Stimulated activated CD4-positive, alpha-beta T cell treated with anti-CD3 and anti-CD28 coated beads, Interleukin-12 subunit alpha, Interleukin-12 subunit beta, amount 100 ng/mL, for 48 hours (primary cell): ENCODE data around the gene TMEM107.

Experiments
- DNase-seq, 3 donors: peaks; one replicate each; pipeline ENCODE4 v3.0.0-alpha.2; 2020; ENCODE audit warnings: low read depth in 2 of 3, low spot score in 1 of 3

Gene TMEM107

GRCh38 chr17:8151641-8152111, 24.5 kb downstream of the TMEM107 start:
- DNase-seq, result no peak

- peak; percentile 66 to 85 (median 76) for DNase-seq
Observed at GRCh38 chr17:8151120-8151640, 25.0 kb downstream of the TMEM107 start.

GRCh38 chr17:8150194-8151119, 25.7 kb downstream of the TMEM107 start:
- DNase-seq, result no peak

GRCh38 chr17:8149419-8150193, 26.6 kb downstream of the TMEM107 start:
- no peak for DNase-seq

- DNase-seq, result no peak
Observed at GRCh38 chr17:8148560-8148959, 27.6 kb downstream of the TMEM107 start.

- DNase-seq, result no peak
Observed at GRCh38 chr17:8147805-8148404, 28.3 kb downstream of the TMEM107 start.

- no peak for DNase-seq
Observed at GRCh38 chr17:8147141-8147804, 28.9 kb downstream of the TMEM107 start.

GRCh38 chr17:8146381-8147140, 29.6 kb downstream of the TMEM107 start:
- no peak for DNase-seq

GRCh38 chr17:8145811-8146210, 30.4 kb downstream of the TMEM107 start:
- DNase-seq, result no peak

GRCh38 chr17:8144401-8145231, 31.6 kb downstream of the TMEM107 start:
- no peak for DNase-seq

- no peak for DNase-seq
Observed at GRCh38 chr17:8143581-8144400, 32.4 kb downstream of the TMEM107 start.

- DNase-seq, result no peak
Observed at GRCh38 chr17:8142887-8143580, 33.1 kb downstream of the TMEM107 start.

- DNase-seq, result no peak
Observed at GRCh38 chr17:8142158-8142886, 33.9 kb downstream of the TMEM107 start.

GRCh38 chr17:8141741-8142140, 34.4 kb downstream of the TMEM107 start:
- DNase-seq, result no peak

- DNase-seq, result no peak
Observed at GRCh38 chr17:8141045-8141444, 35.1 kb downstream of the TMEM107 start.

- DNase-seq, result no peak
Observed at GRCh38 chr17:8140065-8141029, 35.8 kb downstream of the TMEM107 start.
